AG10803 (cell line): ENCODE results near the gene CCDC97.
"Not testable (repeated sequence)": the region's sequence is repeated elsewhere in the genome, so short reads cannot be mapped to it uniquely, and the experiment has no call there.

Source experiments
- DNase-seq: peaks from one replicate; pipeline ENCODE4 v3.0.0; 2010; ENCODE audit warnings: low read depth
- H3K4me3 ChIP-seq: 2 replicates; pipeline ENCODE4 v1.5.1; 2011; ENCODE audit warnings: mild to moderate bottlenecking, low read length, control low read depth
- CTCF ChIP-seq: conservative IDR thresholded peaks from 2 replicates; pipeline ENCODE4 v1.5.1; 2011; ENCODE audit warnings: mild to moderate bottlenecking, low read length, control low read depth, inconsistent platforms

The CCDC97 gene

GRCh38 chr19:41339936-41340335 lies 30.0 kb downstream of the CCDC97 start:
- peak; percentile 80 for DNase-seq
- H3K4me3 ChIP-seq: no peak overlapping the region
- TF ChIP-seq CTCF: no peak

- no peak for DNase-seq
- no peak for TF ChIP-seq CTCF
- H3K4me3 ChIP-seq: no peak overlapping the region
These were observed 31.9 kb downstream of the CCDC97 start for GRCh38 chr19:41341669-41342490.

- no peak for DNase-seq
- no peak for TF ChIP-seq CTCF
- H3K4me3 ChIP-seq: no peak overlapping the region
These were observed 34.2 kb downstream of the CCDC97 start for GRCh38 chr19:41344162-41344561.

- DNase-seq, H3K4me3 ChIP-seq: not testable (repeated sequence)
These were observed 36.9 kb downstream of the CCDC97 start for GRCh38 chr19:41346916-41347315.

- no peak for TF ChIP-seq CTCF
- peak; percentile 20 for DNase-seq
- peak overlapping the region; percentile 92 for H3K4me3 ChIP-seq
These were observed 40.9 kb downstream of the CCDC97 start for GRCh38 chr19:41350735-41351338.

- peak overlapping the region; percentile 92 for H3K4me3 ChIP-seq
- peak; percentile 42 for DNase-seq
- TF ChIP-seq CTCF: no peak
These were observed 41.6 kb downstream of the CCDC97 start for GRCh38 chr19:41351339-41352245.

GRCh38 chr19:41352279-41352608 lies 42.3 kb downstream of the CCDC97 start:
- no peak for DNase-seq
- H3K4me3 ChIP-seq: peak overlapping the region; percentile 92
- no peak for TF ChIP-seq CTCF
